ENCODE results near the gene ABCC10.

ABCC10 gene

GRCh38 chr6:43447604-43448003, 20.3 kb downstream of the ABCC10 start:
- Histone ChIP-seq H3K4me3 (ENCODE audit: low read depth, low read length, poor library complexity, severe bottlenecking) (no peak overlapping the region), H3F3A (ENCODE audit: insufficient read depth, low read length) (no peaks in the 10 kb centered on the region), H3K79me2 (ENCODE audit: insufficient read depth, low read length) (no peaks in the 10 kb centered on the region), H2AFZ (ENCODE audit: low read length) (no peak overlapping the region), H4K20me1 (ENCODE audit: insufficient read depth, low read length) (no peaks in the 10 kb centered on the region), H3K4me2 (ENCODE audit: low read length) (no peak overlapping the region), H3K27me3 (ENCODE audit: insufficient read depth, low read length) (no peaks in the 10 kb centered on the region), H3K9me2 (ENCODE audit: low read depth, low read length) (no peaks in the 10 kb centered on the region), H3K36me3 (ENCODE audit: insufficient read depth, low read length) (peaks cover 77% of the 10 kb centered on the region), H3K9ac (ENCODE audit: low read length) (no peak overlapping the region), H3K9me3 (ENCODE audit: low read length) (no peaks in the 10 kb centered on the region), H3K4me1 (ENCODE audit: insufficient read depth, low read length, severe bottlenecking) (no peaks in the 10 kb centered on the region), H3K27ac (ENCODE audit: low read depth, low read length, poor library complexity, severe bottlenecking) (no peak overlapping the region)
- no peak for TF ChIP-seq EZH2 (IDR thresholded peaks at IDR 0.05; ENCODE audit: borderline replicate concordance, low read length)

- Histone ChIP-seq H3K9ac (ENCODE audit: low read length) (no peak overlapping the region), H3K9me2 (ENCODE audit: low read depth, low read length) (no peaks in the 10 kb centered on the region), H3K36me3 (ENCODE audit: insufficient read depth, low read length) (peaks cover 72% of the 10 kb centered on the region), H2AFZ (ENCODE audit: low read length) (no peak overlapping the region), H3K4me3 (ENCODE audit: low read depth, low read length, poor library complexity, severe bottlenecking) (no peak overlapping the region), H4K20me1 (ENCODE audit: insufficient read depth, low read length) (no peaks in the 10 kb centered on the region), H3K79me2 (ENCODE audit: insufficient read depth, low read length) (no peaks in the 10 kb centered on the region), H3K27ac (ENCODE audit: low read depth, low read length, poor library complexity, severe bottlenecking) (no peak overlapping the region), H3K27me3 (ENCODE audit: insufficient read depth, low read length) (no peaks in the 10 kb centered on the region), H3K4me2 (ENCODE audit: low read length) (no peak overlapping the region), H3K9me3 (ENCODE audit: low read length) (no peaks in the 10 kb centered on the region), H3F3A (ENCODE audit: insufficient read depth, low read length) (no peaks in the 10 kb centered on the region), H3K4me1 (ENCODE audit: insufficient read depth, low read length, severe bottlenecking) (no peaks in the 10 kb centered on the region)
- TF ChIP-seq, protein P1, sequence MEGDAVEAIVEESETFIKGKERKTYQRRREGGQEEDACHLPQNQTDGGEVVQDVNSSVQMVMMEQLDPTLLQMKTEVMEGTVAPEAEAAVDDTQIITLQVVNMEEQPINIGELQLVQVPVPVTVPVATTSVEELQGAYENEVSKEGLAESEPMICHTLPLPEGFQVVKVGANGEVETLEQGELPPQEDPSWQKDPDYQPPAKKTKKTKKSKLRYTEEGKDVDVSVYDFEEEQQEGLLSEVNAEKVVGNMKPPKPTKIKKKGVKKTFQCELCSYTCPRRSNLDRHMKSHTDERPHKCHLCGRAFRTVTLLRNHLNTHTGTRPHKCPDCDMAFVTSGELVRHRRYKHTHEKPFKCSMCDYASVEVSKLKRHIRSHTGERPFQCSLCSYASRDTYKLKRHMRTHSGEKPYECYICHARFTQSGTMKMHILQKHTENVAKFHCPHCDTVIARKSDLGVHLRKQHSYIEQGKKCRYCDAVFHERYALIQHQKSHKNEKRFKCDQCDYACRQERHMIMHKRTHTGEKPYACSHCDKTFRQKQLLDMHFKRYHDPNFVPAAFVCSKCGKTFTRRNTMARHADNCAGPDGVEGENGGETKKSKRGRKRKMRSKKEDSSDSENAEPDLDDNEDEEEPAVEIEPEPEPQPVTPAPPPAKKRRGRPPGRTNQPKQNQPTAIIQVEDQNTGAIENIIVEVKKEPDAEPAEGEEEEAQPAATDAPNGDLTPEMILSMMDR (IDR thresholded peaks at IDR 0.05; ENCODE audit: low read length): no peak
- no peak for TF ChIP-seq EZH2 (IDR thresholded peaks at IDR 0.05; ENCODE audit: borderline replicate concordance, low read length)
Observed at GRCh38 chr6:43448916-43449315, 21.6 kb downstream of the ABCC10 start.

DNA sequence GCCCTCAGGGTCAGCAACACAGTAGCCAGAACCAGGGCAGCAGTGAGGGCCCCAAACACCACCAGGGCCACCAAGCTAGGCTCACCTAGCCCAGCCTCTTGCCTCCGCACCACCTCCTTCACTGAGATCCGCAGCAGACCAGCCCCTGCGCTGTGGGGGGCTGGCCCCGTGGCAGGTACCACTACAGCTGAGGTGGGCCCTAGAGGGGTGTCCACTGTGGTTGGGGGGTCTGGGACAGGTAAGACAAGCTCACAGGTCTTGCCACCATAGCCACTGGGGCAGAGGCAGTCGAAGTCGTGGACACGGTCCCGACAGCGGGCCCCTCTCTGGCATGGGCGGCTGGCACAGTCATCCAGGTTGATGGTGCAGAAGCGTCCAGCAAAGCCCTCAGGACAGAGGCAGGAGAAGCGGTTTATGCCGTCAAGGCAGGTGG, 23.4 kb downstream of the ABCC10 start:
- H3K4me3 ChIP-seq (ENCODE audit: low read depth, low read length, poor library complexity, severe bottlenecking): no peak overlapping the region
- H3K9ac ChIP-seq (ENCODE audit: low read length): no peak overlapping the region
- no peaks in the 10 kb centered on the region for H3F3A ChIP-seq (ENCODE audit: insufficient read depth, low read length)
- no peak overlapping the region for H2AFZ ChIP-seq (ENCODE audit: low read length)
- H3K27ac ChIP-seq (ENCODE audit: low read depth, low read length, poor library complexity, severe bottlenecking): no peak overlapping the region
- H3K9me3 ChIP-seq (ENCODE audit: low read length): no peaks in the 10 kb centered on the region
- H3K4me1 ChIP-seq (ENCODE audit: insufficient read depth, low read length, severe bottlenecking): peaks cover 10% of the 10 kb centered on the region
- H4K20me1 ChIP-seq (ENCODE audit: insufficient read depth, low read length): no peaks in the 10 kb centered on the region
- H3K79me2 ChIP-seq (ENCODE audit: insufficient read depth, low read length): no peaks in the 10 kb centered on the region
- peaks cover 59% of the 10 kb centered on the region for H3K36me3 ChIP-seq (ENCODE audit: insufficient read depth, low read length)
- H3K9me2 ChIP-seq (ENCODE audit: low read depth, low read length): no peaks in the 10 kb centered on the region
- H3K27me3 ChIP-seq (ENCODE audit: insufficient read depth, low read length): no peaks in the 10 kb centered on the region
- no peak overlapping the region for H3K4me2 ChIP-seq (ENCODE audit: low read length)
- TF ChIP-seq, protein P1 (IDR thresholded peaks at IDR 0.05; ENCODE audit: low read length): no peak
- no peak for TF ChIP-seq EZH2 (IDR thresholded peaks at IDR 0.05; ENCODE audit: borderline replicate concordance, low read length)

GRCh38 chr6:43451348-43451747, 24.0 kb downstream of the ABCC10 start:
- Histone ChIP-seq H3K36me3 (ENCODE audit: insufficient read depth, low read length) (peaks cover 52% of the 10 kb centered on the region), H2AFZ (ENCODE audit: low read length) (no peak overlapping the region), H4K20me1 (ENCODE audit: insufficient read depth, low read length) (no peaks in the 10 kb centered on the region)

More at GRCh38 chr6:43451348-43451747, 24.0 kb downstream of the ABCC10 start:
- Histone ChIP-seq H3K4me3 (ENCODE audit: low read depth, low read length, poor library complexity, severe bottlenecking) (no peak overlapping the region), H3K4me2 (ENCODE audit: low read length) (no peak overlapping the region), H3F3A (ENCODE audit: insufficient read depth, low read length) (no peaks in the 10 kb centered on the region), H3K9me3 (ENCODE audit: low read length) (no peaks in the 10 kb centered on the region), H3K9ac (ENCODE audit: low read length) (no peak overlapping the region), H3K79me2 (ENCODE audit: insufficient read depth, low read length) (no peaks in the 10 kb centered on the region), H3K27me3 (ENCODE audit: insufficient read depth, low read length) (no peaks in the 10 kb centered on the region), H3K9me2 (ENCODE audit: low read depth, low read length) (no peaks in the 10 kb centered on the region), H3K27ac (ENCODE audit: low read depth, low read length, poor library complexity, severe bottlenecking) (no peak overlapping the region), H3K4me1 (ENCODE audit: insufficient read depth, low read length, severe bottlenecking) (peaks cover 14% of the 10 kb centered on the region)
- TF ChIP-seq, protein P1 (IDR thresholded peaks at IDR 0.05; ENCODE audit: low read length): no peak
- no peak for TF ChIP-seq EZH2 (IDR thresholded peaks at IDR 0.05; ENCODE audit: borderline replicate concordance, low read length)

All from OCI-LY1 (cell line).